ENCODE data around the gene ZC3H12D.

ZC3H12D gene

DNA sequence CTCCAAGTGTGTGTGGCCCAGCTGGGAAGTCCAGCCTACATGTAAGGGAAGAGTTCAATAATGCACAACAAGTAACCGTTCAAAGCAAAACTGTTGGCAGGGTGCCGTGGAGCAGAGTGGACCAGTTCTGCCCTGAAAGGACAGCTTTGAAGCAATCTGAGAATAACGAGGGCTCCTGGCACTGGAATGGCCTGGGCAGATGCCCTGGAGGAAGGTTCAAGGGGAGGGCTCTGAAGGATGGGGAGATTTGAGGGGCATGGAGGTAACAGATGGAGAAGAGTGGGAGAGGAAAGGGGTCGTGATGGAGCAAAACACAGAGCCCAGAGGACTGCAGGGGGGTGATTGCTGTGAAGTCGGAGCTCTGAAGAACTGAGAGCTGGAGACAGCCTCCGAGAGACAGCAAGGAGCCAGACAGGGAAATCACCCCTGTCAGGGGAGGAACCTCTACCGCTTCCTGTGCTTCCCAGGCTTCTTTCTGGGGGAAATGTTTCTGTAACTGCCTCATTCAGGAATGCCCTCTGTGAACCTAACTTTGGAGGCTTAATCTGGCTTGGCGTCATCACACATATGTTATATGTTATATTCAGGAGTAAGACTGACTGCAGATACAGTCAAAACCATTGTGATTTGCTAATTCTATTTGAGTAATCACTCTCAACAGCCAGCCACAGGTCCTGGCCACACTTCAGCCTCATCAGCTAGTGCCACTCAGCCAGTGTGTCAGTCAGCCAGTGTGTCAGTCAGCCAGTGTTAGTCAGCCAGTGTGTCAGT is 41.2 kb downstream of the ZC3H12D start:
- no peak for DNase-seq (ENCODE audit: low spot score)

- DNase-seq (ENCODE audit: low spot score) = no peak
Measured at GRCh38 chr6:149441740-149442139, 43.1 kb downstream of the ZC3H12D start.

DNA sequence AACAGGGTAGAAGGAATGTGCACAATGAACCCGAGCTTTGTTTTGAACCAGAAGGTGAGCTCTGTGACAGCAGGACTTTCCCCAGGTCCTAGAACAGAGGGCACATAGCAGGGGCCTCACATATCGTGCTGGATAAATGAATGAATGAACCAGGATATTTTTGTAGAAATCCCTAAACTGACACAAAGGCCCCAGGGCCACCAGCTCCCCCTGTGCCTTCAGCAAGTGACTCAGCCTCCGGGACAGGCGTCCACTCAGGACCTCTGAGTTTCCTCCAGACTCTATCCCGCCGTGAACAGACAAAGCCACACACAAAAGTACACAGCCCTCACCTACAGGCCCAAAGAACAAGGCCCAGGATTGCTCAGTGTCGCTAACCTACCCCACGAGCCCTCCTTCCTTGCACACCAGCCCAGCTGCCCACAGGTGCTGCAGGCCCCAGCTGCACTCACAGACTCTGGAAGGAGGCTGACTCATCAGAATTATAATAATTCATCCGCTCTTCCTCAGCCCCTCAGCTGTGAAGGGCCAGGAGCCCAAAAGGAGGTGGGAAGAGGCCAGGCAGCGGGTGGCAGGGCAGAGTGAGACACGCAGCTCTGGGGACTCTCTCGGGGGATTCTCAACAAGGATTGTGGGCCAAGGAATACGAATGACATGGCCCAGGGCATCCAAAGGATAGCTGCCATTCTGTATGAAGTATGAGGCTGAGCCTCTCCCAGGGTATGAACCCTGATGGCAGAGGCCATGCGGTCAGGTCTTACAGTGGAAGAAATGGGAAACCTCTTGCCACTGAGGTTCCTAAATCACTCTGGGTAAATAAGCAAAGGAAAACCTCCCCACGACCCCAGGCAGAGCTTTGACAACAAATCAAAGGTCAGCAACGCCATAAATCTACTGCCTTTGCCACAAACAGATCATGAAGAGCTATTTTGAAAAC is 43.8 kb downstream of the ZC3H12D start:
- DNase-seq (ENCODE audit: low spot score) = no peak

DNA sequence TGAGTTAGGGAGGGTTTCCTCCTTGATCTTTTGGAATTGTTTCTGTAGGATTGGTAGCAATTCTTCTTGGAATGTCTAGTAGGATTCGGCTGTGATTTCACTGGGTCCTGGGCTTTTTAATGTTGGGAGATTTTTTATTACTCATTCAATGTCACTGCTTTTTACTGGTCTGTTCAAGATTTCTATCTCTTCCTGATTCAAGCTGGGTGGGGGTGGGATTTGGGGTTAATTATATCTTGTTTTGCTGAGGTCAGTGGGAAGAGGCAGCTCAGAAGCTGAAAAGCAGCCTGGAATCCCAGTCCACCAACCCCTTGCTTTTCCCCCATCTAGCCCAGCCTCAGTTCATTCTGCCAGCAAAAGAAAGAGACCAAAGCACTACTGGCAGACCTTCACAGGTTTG is 45.2 kb downstream of the ZC3H12D start:
- DNase-seq (ENCODE audit: low spot score) = no peak

DNA sequence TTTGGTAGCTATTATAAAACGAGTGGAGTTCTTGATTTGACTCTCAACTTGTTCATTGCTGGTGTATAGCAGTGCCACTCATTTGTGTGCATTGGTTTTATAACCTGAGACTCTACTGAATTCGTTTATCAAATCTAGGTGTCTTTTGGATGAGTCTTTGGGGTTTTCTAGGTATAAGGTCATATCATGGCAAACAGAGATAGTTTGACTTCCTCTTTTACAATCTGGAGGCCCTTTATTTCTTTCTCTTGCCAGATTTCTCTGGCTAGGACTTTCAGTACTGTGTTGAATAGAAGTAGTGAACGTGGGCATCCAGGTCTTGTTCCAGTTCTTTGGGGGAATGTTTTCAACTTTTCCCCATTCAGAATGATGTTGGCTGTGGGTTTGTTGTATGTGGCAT is 46.0 kb downstream of the ZC3H12D start:
- no peak for DNase-seq (ENCODE audit: low spot score)

DNA sequence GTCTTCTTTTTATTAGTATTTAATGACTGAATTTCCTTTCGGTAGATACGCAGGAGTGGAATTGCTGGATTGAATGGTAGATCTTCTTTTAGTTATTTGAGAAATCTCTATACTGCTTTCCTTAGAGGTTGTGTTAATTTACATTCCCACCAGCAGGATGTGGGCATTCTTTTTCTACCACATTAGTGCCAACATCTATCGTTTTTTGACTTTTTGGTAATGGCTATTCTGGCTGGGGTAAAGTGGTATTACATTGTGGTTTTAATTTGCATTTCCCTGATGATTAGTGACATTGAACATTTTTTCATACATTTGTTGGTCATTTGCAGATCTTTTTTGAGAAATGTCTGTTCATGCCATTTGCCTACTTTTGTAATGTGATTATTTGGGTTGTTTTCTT is 47.6 kb downstream of the ZC3H12D start:
- no peak for DNase-seq (ENCODE audit: low spot score)

DNA sequence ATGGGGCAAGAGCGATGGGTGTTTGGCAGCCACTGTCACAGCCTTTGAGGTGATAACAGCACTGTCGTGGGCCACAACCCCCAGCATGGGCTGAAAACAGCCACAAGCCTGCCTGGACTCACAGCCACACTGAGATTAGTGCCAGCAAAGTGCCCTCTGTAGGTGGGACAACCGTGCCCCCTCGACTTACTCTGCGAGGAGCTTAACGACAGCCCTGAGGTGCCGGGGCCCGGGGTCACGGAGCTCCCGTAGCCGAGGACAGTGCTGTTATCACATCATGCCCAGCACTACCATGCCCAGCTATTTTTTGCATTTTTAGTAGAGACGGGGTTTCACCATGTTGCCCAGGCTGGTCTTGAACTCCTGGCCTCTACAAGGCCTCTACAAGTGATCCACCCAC is 48.2 kb downstream of the ZC3H12D start:
- DNase-seq (ENCODE audit: low spot score) = no peak

DNA sequence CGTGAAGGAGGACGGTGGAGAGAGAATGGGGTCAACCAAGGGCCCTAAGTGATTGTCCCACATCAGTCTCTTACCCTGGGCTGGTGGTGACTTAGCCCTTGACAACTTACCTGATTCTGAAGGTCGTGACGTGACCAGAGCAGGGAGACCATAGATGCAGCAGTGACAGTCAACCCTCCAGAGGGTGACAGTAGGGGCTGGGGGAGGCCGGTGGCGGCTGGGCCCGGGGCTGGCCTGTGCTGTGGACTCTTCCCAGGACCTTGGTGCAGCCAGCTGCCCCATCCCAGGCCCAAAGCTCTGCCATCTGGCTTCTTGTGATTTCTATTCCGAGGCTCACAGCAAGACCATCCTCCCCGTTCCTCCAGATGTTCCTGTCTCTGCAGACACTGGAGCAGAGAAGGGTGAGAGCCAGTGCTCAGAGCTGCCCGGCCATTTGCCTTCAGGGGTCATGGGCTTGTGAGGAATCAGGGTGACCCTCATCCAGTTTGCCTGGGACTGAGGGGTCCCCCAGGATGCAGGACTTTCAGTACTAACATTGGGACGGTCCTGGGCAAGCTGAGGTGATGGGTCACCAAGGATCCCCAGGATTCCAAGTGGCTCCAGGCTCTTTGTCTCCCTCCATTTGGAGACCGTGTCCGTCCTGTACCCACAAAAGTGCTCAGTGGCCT is 48.8 kb downstream of the ZC3H12D start:
- DNase-seq (ENCODE audit: low spot score) = no peak

DNA sequence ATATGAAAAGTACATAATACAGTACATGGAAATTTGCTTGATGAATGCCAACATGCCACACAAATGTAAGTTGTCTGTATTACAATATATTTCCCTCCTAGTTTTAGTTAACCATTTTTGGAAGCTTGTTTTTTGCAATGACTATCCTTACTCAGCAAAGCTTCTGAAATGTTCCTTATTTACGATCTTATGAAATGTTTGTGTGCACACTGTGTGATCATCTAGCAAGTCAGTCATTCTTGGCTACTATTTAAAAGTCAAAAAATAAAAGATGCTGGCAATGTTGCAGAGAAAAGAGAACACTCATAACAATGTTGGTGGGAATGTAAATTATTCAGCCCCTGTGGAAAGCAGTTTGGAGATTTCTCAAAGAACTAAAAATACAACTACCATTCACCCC is 50.9 kb downstream of the ZC3H12D start:
- no peak for DNase-seq (ENCODE audit: low spot score)

DNA sequence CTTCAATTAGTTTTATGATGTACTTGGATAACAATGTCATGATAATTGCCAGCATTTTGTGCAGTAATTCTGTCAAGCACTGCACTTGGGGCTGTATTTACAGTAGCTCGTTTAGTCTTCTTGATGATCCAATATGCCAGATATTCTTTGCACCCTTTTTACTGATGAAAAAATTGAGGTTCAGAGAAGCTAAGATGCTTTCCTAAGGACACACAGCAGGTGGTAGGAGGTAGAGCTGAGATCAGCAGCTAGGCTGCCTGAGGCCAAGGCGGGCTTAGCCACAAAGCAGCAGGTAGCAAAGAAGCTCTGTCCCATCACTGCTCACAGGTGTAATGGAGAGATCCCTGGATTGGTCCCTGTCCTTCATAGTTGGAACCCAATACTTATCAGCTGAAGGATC is 51.4 kb downstream of the ZC3H12D start:
- no peak for DNase-seq (ENCODE audit: low spot score)

GRCh38 chr6:149431905-149432775 is 52.7 kb downstream of the ZC3H12D start:
- peak; percentile 94 for DNase-seq (ENCODE audit: low spot score)

DNA sequence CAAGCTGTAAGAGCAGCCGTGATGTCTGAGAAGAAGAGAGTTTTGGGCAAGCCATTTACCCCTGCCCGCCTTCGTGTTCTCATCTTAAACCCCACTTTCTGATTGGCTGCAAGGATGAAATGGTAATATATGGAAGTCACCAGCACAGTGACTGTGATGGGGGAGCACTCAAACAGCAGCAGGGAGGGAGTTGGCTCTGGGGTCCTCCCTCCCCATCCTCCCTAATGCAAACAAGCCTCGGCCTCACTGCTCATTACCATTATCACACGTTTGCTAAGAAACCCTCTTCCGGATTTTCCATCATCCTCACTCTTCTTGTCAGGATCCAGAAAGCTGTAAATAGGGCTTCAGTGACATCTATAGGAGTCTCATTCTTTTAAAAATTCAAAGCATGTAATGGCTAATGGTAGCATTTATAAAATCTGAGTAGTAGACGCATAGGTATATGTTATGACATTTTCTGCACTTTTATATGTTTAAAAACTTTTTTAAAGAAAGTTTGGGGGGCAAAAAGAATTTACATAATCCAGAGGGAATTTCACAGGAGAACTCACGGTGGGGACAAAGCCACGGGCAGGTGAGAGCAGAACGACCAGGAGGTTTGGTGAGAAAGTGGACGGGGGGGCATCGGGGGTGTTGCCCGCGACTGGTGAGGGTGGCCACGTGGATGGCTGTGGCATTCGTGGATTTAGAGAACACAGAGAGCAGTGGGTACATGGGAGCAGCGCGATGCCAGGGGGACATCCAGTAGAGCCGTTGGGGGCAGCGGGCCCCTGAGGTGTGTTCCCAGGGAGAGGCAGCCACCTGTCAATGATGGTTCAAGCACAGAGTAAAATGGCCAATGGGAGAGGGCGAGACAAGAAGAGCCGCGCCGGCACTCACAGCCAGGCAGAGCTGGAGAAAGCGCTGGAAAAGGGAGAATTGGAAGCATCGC is 55.1 kb downstream of the ZC3H12D start:
- no peak for DNase-seq (ENCODE audit: low spot score)

GRCh38 chr6:149428606-149429005 is 56.2 kb downstream of the ZC3H12D start:
- no peak for DNase-seq (ENCODE audit: low spot score)

- no peak for DNase-seq (ENCODE audit: low spot score)
Measured at GRCh38 chr6:149425754-149426153, 59.1 kb downstream of the ZC3H12D start.

- DNase-seq (ENCODE audit: low spot score) = no peak
Measured at GRCh38 chr6:149425224-149425623, 59.6 kb downstream of the ZC3H12D start.

GRCh38 chr6:149423964-149424440 is 60.8 kb downstream of the ZC3H12D start:
- DNase-seq (ENCODE audit: low spot score) = no peak

- no peak for DNase-seq (ENCODE audit: low spot score)
Measured at GRCh38 chr6:149422581-149422980, 62.2 kb downstream of the ZC3H12D start.

GRCh38 chr6:149421132-149421531 is 63.7 kb downstream of the ZC3H12D start:
- no peak for DNase-seq (ENCODE audit: low spot score)

DNA sequence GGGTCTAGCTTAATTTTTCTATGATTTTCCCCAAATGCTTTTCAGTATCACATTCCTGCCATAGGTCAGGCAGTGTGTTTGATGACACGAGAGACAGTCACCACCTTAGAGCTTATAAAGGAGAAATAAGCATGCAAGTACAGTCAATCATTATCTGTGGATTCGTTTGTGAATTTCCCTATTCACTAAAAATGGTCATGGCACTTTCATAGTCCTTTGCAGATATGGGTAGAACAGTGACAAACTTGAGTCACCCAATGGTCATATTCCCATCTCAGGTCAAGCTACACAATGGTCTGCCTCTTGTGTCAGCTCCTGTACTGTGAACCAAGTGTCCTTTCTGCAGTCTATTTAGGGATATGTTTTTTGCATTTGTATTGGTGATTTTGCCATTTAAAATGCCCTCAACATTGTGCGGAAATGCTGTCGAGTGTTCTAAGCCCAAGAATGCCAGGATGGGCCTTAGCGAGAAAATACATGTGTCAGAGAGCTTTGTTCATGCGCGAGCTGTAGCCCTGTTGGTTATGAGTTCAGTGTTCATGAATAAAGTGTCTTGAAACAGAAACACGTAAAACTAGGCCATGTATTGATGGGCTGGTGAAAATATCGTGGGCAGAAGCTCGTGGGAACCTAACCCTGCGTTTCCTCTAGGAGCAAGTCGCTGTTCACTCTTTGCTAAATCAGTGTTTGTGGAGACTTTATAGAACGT is 65.0 kb downstream of the ZC3H12D start:
- no peak for DNase-seq (ENCODE audit: low spot score)

DNA sequence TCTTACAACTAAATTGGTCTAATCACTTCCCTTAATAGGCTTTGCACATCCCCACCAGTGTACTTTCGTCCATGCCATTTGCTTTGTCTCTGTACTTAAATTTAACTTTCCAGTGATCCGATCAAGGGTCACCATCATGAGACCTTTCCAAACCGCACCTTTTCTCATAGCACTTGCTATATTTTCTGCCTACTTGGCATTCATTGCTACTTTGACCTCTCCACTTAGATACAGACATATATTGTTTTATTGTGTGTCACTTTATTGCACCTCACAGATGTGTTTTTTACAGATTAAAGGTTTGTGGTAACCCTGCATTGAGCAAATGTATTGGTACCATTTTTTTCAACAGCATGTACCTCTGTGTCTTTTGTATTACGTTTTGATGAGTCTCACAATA is 70.0 kb downstream of the ZC3H12D start:
- DNase-seq (ENCODE audit: low spot score) = no peak

Data from activated CD4-positive, alpha-beta T cell treated with anti-CD3 and anti-CD28 coated beads, Interleukin-2, Interleukin-4, amounts not matched to agents 100 ng/mL and 50 ng/mL, durations not matched to agents 16 hours and 8 hours (primary cell).